GM19240 (cell line): ENCODE measurements around the gene VDAC2.

Source experiments
- DNase-seq: peaks from one replicate; pipeline ENCODE4 v3.0.0; 2011; ENCODE audit warnings: low spot score; ENCODE audit not compliant: insufficient read length

Gene VDAC2

DNA sequence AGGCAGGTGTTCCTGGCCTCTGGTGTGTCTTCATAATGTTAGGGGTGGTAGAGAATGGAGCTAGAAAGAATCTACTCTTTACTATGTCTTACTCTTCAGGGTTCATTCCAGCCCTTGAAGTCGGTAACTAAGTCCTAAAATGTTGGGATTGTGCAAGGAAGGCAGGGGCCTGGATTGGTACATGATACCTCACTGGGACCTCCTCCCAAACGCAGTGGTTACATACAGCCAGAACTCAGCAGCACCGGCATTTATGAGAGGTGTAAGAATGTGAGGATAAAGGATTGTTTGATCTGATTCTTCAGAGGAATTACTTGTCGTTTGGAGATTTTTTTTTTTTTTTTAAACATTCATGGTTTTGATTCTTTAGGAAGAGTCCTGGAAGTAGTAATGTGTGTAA, 18.2 kb downstream of the VDAC2 start:
- DNase-seq = no peak

DNA sequence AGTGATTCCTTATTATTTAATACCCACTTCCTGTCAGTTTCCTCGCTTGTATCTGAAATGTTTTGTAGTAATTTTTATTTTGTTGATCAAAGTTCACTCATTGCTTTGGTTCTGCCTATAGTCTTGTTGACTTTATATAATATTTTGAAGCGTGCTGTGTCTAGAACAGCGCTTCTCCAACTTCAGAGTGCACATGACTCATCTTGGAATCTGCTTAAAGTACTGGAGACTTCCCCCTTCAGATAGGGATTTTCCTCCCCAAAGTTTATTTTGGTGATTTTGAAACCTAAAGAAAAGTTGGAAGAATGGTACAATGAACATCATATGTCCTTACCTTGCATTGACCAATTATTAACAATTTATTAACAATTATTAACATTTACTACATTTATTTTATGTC, 19.4 kb downstream of the VDAC2 start:
- no peak for DNase-seq

DNA sequence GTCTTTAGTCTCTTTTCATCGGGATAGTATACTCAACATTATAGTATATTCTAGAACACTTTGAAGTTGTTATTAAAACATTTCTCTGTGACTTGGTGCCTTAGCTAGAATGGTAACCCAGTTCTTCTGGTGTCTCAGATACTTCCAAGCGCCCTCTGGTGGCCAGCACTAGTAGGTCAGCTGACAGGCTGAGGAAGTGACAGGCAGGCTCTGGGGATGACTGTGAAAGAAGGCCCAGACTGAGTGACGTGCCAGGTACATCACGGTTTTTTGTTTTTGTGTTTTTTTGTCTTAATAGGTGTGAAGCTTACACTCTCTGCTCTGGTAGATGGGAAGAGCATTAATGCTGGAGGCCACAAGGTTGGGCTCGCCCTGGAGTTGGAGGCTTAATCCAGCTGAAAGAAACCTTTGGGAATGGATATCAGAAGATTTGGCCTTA, 20.0 kb downstream of the VDAC2 start:
- peak; percentile 85 for DNase-seq

DNA sequence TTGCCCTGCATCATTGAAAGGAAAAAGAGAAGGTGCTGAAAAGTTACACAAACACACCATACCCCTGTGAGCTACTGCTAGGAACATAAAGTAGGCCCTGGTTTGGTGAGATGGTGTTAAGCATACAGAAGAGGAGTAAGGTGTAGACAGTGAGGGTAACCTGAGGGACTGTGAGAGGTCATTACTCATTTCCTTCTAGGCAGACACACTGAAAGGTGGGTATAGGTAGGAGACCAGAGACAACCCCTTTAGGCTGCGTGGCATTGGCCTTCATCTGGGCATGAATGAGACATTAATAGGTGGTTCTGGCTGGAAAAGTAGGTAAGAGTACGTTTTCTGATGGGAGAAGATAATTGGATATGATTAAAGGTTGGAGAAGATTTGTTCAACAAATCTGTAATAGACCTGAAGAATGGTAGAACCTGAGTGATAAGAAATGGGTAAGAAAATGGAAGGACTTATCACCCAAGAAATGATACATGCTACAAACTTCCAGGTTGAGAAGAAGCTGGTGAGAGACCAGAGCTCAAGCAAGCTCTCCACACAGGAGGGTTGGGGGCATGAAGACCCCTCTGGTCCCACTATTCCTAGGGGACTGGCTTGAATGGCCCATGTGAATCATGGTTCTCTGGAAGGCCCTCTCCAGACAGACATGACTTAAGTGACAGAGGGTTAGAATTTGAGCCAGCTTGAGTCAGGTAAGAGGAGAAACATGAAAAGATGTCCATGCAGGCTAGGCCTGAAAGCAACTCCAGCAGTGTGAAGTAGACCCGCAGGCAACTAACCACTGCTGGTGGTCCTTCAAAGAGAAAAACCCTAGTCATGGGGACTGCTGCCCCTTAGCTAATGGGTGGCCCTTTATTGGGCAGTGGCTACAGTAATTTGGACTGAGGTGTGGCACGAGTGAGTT, 21.3 kb downstream of the VDAC2 start:
- DNase-seq = no peak

DNA sequence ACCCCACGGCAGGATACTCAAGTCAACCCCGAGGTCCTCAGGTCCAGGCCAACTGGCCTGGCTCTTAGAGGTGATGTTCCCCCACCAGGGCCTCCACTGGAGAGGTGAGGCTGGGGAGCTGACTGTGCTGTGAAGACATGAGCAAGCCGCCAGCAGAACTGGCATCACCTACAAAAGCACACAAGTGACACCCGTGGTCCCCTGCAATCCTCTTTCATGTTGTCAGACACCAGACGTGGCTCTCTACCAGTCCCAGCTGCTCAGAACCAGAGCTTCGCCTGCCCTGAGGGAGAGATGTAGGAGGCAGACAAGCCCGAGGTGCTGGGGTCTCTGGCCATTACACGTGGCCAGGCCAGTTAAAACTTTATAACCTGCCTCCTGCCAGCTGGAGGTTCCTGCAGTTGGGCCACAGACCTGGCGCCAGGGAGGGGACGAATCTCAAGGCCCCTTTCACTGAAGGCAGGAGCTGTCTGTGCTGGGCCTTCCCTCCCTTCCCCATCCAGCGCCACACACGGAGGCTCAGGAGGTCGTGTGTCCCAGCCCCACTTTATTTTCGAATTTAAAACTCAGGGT, 22.9 kb downstream of the VDAC2 start:
- no peak for DNase-seq

DNA sequence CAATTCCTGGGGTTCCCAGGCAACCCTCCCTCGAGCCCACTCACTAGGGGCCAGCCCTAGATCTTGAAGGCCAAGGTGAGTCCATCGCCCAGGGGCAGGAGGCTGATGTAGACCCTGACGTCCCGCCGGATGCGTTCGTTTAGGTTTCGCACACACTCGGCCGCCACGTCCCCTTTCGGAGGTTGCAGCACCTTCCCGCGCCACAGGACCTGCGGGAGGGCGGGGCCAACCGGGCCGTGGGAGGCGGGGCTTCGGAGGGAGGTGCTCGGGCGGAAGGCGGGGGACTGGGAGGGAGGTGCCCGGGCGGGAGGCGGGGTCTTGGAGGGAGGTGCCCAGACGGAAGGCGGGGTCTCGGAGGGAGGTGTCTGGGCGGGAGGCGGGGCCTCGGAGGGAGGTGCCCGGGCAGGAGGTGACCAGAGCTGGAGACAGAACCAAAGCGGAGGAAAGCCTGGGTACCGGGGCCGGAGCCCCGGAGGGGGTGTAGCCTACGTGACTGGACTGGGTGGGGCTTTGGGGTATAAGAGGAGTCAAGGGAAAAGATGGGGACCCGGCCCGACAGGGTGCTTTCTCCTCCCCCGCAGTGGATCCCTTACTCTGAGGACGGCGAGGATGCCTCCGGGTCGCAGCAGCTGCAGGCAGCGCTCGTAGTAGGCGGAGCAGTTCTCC, 23.6 kb downstream of the VDAC2 start:
- DNase-seq = peak; percentile 70

DNA sequence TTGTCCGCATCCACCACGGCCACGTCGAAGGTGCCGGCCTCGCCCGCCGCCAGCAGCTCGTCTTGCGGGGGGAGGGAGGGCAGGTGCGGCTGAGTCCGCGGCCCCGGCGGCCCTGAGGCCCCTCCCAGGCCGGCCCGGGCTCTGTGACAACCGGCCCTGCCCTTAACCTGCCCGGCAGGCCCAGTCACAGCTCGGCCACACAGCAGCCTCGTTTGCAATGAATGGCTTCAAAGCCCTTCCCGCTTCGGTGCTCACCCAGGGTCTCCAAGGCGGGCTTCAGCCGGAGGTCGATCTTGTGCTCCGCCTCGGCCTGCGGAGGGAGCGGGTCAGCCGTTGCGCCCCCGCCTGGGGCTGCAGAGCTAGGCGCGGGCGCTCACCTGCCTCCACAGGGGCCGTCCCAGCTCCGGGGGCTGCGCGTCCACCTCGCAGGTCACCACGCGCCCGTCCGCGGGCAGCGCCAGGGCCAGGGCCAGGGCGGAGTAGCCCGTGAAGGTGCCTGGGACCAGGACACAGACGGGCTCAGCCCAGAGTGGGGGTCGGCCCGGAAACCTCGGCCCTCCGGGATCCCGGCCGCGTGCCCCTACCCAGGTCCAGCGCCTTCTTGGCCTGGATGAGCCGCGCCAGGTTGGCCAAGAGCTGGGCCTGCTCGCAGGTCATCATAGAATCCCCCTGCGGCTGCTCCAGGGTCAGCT, 24.2 kb downstream of the VDAC2 start:
- no peak for DNase-seq

DNA sequence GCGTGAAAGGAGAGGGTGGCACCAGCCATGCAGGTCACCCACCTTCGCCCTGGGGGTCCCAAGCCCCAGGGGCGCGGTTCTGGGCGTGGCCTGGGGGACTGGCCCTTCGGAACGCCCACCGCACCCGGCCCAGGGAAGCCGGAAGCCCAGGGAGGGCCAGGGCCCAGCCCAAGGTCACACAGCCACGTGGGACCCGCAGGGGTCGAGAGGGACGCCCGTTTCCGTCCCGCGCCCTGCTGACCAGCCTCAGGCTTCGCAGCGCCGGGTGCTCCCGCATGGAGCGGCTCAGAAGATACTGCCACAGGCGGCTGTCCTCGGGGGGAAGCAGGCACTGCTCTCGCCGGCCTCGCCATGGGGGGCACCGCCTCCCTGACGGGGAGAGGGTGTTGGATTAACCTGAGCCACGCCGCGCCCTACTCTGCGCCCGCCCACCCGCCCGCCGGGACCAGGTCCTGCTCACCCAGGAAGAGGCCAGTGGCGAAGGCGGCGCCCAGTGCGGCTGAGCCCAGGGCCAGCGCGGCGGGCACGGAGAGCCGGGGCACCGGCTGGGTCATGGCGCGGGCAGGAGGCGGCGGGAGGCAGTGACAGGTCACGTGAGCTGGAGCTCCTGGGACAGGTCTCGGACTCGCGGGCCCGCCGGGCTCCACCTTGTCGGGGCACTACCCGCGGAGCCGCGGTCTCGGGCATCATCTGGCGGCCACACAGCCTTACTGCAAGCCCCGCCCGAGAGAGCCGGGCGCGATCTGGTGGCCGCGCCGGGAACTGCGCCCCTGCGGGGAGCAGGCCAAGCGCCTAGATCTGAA, 25.0 kb downstream of the VDAC2 start, which contains the start of gene COMTD1:
TSS of gene COMTD1 (minus strand) at position 583 of the 803 bp plus-strand sequence. CDS start at position 554, 29 bp downstream.
- DNase-seq = peak; percentile 87

DNA sequence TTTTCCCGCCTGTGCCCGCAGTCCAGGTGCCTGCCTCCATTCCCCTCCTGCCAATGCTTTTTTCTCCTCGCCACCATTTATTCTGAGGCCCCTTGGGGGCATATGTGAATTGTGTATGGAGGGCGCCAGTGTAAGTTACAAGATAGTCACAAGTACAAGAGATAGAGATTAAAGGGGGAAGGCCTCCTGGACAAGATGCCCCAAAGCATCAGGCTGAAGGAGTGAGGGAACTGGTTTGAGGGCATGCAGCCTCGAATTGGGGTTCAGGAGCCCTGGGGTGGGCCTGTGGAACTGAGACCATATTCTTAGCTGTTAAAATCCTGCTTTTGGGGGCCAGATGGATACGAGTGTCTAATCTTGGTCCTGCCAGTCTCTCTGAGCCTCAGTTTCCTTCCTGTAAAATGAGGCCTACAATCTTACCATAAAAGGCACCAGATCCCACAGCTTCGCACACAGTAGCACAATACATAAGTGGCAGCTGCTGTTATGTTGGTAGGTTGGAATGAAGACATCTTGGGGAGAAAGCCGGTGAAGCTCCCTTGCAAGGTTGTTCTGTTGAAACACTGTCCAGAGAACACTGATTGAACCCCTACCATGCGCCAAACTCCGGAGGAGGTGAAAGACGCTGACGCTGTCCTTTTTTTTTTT, 25.7 kb downstream of the VDAC2 start:
- DNase-seq = no peak

DNA sequence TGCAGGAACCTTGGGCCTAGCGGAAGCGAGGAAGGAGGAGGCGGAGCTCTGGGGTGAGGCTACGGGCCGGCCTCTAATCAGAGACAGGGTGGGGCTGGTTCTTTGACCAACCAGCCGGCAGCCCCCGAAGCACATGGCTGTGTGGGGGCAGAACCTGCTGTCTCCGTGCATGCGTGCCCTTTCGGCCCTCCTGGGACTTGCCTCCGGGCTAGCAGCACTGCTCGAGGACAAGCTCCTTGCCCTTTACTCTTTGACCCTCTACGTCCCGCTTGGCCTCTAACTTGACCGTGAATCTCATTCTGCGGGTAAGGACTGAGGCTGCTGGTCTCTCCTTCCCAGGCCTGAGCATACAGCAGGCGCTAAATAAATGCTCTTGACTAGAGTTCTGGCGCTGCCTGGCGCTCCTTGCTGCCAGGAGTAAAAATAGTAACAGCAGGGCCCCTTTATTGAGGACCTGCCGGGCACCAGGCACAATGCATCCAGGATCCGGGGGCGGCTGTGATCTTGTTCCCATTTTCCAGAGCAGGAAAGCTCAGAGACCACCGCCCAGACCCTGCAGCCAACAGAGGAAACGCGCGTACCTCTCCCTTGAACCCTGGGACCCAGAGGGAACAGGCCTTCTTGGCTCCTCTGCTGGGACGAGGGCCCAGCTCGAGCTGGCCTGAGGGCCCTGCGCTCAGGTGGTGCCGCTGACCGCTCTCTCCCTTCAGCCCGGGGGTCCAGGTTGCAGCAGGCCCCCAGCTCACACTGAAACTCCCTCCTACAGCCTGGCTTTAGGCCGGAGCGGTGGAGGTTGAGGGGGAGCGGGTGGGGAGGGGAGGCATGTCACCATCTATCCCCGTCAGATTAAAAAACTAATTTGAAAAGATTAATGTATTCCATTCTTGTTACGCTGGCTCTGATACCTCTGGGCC, 27.8 kb downstream of the VDAC2 start:
- DNase-seq = no peak

DNA sequence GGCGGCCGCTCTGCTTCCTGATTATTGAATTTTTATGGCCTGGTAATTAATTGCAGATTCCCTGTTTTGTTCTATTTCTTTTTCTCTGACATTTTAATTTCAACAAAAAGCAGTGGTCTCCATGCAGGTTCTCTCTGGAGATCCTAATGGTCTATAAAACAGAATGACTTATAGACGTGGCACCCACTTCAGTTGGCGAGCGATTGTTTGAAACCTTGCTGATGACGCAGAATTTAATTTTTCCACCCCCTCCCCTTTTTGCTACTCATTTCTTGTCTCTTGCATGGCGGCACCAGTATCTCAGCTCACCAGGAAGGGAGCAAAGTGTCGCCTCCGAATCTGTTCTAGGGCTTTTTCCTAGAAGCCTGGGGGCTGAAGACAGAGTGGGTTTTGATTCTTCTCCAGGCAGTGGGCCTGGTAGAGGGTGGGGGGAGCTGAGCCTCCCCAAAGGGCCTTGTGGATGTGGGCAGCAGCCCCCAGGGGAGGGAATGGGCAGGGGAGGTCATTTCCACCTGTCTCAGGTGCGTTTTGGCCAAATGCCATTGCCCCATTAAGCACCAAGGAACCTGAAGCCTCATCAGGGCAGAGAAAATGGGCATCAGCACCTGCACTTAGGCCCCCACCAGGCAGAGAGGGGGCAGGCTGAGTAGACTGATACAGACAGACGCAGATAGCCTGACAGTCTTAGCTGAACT, 28.6 kb downstream of the VDAC2 start:
- no peak for DNase-seq

DNA sequence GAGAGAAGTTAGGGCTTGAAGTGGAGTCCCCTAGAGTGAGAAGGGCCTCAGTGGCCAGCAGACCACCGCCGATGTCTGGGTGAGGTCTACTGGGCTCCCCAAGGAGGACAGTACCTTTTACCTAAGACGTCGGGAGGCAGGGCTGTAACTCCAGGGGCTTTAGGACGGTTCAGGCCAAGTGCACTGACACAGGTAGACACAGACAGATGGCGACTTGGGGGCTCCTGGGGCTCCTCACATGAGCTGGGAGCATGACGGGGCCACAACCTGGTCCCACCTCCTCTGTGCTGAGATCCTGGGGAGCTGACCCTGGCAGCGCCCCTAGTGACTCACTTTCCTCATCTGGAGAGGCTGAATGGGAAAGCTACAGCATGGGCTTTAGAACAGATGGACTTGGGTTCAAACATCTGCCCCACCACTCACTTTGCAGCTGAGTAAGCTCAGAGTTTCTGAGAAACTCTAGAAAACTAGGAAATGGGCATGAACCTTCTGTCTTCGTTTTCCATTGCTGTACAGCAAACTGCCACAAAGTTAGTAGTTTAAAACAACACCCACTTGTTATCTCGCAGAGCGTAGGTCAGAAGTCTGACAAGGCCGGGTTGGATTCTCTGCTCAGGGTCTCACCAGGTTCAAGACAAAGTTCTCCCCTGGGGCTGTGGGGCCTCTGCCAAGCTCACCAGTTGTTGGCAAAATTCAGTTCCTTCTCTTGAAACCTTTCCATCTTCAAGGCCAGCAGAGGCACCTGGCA, 29.9 kb downstream of the VDAC2 start:
- DNase-seq = no peak

DNA sequence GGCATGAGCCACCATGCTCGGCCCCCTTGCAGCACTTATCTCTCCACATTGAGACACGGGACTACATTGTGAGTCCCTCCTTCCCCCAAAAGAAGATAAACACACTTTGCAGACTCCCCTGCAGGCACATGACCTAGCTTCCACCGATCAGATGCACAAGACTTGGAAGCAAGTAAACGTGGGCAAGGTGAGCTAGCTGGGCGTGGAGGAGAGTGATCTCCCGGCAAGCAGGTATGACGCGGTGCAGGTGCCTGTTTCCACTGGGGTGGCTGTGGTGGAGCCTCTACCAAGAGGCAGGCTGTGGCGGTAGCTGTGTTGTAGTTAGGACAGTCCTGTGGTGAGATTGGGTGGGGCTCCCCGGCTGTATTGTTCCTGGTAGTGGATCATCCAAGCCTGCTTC, 32.8 kb downstream of the VDAC2 start:
- DNase-seq = no peak

DNA sequence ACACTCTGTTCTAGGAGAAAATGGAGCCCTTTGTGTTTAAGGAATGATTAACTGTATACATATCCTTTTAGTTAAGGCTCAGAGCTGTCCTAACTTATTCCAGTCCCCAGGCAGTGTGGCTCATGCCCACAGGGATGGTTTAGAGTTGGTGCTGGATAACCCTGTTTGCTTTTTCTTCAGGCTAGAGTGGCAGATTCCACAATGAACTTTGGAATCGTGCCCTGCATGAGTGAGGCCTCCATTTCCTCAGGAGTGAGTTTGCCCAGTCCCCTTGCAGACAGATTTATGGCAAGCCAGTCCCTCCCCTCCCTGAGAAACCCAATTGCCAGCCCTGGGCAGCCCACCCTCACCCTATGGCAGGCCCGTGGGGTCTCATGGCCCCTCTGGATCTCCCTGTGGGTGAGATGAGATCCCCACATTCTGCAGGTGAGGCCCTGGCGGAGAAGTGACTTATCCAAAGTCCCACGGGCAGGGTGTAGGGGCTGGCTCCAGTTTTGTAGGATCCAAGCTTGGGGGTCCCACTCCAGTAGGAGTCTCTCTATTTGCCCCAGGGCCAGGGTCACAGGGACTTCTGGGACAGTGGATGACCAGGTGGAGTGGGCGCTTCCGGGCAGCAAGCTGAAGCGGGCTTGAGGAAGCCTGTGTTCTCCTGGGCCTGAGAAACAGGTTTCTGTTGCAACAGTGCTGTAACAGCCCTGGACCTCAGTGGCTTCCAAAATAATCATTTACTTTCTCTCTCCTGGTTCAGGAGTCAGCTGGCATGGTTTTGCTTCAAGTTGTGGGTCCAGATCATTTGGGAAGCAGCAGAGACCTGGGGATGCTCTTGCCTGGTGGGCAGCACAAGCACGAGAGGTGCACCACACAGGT, 34.1 kb downstream of the VDAC2 start:
- no peak for DNase-seq

DNA sequence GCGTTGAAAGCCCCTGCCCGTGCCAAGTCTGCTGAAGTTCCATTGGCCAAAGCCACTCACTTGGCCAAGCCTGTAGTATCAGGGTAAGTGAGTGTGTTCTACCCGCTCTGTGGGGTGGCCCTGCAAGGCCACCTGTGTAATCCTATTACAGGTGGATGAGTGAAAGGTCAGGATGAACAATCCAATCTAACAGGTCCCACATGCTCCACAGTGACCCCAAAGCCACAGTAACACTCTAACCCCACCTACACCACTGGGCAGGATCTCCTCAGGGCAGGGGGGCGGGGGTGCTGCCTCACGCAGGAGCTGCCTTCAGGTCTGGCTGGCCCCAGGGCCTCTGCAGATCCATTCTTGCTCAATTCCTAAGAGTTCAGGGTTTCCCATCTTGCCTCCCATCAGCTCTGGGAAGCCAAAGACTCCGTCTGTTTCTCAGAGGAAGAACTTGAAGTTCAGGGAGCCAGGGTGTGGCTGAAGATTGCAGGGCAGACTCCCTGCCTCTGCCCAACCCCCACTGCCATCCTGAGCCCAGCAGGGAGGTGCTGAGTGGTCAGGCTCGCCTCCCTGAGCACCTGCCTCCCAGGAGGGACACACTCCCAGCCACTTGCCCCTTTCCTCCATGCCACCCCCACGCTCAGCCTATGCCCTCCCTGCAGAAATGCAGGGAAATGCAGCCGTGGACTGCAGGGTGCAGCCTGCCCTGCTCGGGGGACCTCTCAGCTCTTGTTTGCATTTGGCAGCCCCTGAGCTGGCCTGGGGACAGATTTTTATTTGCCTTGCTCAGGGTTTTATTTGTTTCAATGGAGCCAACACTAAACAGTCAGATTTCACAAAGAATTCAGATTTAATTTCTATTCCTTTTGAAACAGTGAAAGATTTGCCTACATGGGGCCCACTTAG, 35.0 kb downstream of the VDAC2 start:
- no peak for DNase-seq

DNA sequence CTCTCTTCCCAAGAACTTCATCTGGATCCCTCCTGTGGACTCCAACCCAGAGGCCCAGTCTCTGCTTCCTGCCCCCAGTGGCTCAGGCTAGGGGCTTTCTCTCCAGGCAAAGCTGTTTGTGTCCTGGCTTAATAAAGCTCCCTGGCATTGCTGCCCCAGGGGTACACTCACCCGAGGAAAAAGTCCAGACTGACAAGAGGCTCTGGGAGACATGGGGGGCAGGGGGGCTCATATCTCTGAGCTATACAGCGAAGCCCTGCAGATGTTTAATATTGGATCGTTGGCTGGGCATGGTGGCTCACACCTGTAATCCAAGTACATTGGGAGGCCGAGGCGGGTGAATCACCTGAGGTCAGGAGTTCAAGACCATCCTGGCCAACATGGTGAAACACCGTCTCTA, 35.9 kb downstream of the VDAC2 start:
- DNase-seq = no peak
